Islet of Langerhans (tissue), 1 donor: ENCODE results near the gene EML4.
"Not testable (repeated sequence)": the region's sequence is repeated elsewhere in the genome, so short reads cannot be mapped to it uniquely, and the experiment has no call there.

ENCODE experiments used
- FAIRE-seq: peaks from one replicate; lab custom pipeline; 2011; peaks lifted over from hg19 to GRCh38; lab: Jason Lieb, UNC

Gene EML4

DNA sequence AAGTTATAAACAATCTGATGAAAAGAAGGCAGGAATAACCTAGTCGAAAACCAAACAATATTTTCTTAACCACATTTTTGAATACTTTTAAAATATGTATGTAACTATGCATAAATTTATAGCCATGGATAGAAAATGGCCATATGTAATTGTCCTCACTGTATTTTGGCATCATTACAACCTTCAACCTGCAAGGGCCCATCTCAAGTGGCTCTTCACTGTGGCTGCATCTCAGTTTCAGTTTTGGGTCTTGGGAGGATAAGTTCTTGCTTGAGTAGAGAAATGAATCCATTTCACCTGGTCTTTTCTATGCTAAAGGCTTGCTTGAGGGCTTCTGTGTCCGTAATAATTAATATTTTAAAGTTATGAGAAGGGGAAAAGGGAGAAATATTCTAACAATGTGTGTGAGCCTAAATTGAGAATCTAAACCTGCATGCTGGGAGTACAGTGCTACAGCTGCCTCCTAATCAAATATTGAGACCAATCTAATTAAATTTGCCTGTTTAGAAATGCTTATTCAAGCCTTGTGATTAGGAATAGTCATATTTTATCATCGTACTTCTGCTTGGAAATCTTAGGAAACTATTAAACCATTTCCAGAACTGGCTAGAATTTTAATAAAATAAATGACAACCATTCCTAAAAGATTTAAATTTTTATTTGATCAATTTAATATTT lies 92.5 kb downstream of the EML4 start:
- no peak for FAIRE-seq

DNA sequence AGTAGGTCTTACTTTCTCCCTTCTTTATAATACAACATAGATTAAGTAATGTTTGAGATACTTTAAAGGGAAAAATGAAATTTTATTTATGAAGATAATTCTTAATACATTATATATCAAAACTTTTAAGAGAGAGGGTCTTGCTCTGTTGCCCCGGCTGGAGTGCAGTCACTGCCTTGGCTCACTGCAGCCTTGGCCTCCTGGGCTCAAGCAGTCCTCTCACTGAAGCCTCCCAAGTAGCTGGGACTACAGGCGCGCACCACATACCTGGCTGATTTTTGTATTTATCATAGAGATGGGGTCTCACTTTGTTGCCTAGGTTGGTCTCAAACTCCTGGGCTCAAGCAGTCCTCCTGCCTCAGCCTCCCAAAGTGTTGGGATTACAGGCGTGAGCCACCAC lies 97.1 kb downstream of the EML4 start:
- no peak for FAIRE-seq

DNA sequence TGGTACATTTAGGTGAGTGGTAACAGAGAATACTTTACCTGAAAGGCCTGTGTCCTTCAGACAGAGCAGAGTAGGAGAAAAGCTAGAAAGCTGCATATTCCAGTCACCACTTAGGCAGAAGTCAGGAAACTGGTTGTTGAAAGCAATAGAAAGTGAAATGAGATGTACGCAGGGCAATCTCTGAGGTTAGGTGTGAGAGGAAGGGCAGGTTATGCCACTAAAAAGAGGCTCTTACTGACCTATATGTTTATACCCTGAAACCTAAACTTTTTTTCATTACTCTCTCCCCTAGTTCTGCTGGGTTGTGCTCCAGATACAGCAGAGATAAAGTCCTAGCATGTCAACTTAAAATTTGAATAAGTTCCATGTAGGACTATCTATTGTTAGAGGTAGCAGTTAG lies 98.4 kb downstream of the EML4 start:
- FAIRE-seq: no peak

DNA sequence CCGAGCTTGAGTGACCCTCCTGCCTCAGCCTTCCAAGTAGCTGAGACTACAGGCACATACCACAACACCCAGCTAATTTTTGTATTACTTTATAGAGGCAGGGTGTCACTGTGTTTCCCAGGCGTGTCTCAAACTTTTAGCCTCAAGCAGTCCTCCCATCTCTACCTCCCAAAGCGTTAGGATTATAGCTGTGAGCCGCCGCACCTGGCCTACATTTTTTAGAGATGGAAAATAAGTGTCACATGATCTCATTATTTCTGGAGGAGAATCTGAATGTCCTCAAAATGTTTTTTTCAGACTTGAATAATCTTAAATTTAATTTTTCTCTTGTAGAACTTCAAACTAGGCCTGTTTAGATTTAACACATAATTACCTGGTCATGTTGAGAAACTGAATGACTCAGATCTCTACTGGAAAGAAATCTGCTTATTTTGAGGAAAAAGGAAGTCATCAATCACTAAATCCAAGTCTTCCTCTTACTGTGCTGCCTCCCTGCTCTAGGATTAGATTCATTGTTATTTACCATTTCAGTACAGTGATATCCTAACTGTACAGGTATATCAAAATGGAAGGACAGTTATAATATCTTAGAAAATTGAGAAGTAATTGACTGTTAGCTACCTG lies 99.5 kb downstream of the EML4 start:
- FAIRE-seq: no peak

DNA sequence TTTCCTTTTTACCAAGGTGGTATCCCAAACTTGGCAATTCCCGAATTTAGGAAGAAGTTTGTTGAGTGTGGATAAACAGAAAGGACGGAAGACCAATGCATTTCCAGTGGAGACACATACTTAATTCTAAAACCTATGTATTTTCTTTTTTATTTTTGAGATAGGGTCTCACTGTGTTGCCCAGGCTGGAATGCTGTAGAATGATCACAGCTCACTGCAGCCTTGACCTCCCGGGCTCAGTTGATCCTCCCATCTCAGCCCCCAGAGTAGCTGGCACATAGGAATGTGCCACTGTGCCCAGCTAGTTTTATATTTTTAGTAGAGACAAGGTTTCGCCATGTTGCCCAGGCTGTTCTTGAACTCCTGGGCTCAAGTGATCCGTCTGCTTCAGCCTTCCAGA lies 101.6 kb downstream of the EML4 start:
- no peak for FAIRE-seq

DNA sequence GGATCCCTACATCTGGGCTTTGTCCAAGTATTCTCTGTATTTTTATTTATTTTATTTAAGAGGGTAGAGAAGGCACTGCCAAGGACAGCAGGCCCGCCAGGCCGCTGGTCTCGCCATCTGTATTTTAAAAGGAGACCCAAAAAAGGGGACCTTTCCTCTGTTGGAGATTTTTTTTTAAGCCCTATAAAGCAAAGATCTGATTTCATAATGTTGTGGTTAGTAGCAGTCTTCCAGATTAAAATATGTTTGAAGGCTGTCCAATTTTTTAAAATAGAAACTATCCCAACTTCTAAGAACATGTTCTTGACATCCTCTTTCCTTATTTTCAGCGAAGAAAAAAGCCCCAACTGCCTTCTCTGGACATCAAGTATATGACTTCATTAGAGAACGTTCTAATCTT lies 102.1 kb downstream of the EML4 start:
- FAIRE-seq: not testable (repeated sequence)

DNA sequence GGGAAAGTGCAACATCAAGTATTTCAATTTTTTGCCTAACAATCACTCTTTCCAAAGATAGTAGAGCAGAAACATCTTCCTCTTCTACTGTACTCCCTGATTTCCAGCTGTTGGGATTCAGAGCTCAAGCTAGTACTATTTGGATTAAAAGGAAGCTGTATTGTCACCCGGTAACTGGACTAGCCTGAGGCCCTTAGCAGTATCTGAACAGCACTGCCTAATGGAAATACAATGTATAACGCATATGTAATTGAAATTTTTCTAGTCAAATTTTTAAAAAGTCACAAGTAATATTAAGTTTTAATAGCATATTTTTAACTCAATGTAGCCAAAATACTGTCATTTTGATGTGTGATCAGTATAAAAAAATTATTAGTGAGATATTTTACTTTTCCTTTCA lies 105.7 kb downstream of the EML4 start:
- no peak for FAIRE-seq

DNA sequence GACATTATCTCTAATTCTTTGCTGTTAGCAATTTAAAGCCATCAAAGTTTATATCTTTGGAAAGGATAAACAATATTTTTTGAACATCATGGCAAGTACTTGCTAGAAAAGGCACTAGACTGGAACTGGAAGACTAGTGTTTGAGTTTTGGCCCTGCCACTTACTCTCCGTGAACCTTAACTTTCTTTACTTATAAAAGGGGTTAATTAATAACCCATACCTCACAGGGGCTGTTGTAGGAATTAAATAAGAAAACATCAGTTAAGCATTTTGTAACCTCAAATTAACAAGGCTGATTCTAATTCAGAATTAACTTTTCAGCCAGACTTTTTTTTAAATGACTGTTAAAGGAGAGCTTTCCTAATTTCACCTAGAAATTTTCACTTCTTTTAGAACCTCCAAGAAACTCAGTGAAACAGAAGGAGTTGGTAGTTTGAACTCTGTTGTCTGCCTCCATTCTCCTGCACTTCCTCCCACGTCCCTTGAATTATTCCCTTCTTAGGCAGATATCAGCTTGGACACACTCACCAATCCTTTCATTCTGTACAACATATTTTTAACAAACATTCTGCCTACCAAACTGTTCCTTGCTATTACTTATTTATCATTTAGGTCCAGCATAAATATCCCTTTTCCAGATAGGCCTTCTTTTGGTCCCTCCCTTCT lies 112.4 kb downstream of the EML4 start:
- FAIRE-seq: no peak

DNA sequence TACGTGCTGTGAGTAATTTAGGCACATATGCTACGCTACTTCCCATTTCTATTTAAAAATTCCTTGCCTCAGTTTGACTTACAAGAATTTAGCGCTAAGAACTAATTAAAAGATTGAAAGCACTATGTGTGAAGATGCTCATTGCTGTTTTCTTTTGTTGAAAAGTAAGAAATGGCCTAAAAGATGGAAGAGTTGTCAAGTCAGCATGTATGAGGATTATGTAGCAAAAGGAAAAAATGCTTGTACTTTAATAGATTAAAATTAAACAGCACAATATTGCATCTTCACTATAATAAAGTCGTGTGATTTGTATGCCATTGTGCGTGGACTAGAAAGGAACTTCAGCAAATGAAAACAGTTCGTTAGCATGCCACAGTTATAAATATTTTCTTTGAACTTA lies 114.9 kb downstream of the EML4 start:
- no peak for FAIRE-seq

DNA sequence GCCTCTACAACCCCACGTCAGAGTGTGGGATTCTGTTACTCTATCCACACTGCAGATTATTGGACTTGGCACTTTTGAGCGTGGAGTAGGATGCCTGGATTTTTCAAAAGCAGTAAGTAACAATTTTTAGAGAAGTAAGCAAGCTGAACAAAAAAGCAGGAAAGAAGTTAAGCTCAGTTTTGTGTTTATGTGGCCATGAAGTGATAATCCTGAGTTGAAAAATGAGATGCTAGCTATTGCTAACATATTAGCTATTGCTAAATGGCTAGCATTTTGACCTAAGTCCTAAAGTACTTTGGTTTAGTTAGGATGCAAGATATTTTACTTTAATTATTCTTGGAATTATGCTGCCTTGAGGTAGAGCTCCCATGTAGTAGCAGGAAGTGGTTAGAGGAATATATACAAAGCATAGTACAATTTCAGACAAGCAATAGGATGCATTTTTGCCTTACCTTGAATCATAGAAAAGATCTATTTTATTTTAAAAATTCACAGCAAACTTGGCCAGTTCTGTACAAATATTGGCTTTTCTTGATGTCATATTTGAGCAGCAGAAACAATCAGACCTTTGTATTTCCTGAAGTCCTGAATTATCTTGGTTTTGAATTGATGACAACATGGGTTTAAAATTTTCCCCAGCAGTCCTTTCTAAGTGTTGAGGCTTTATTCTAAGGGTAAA lies 117.3 kb downstream of the EML4 start:
- FAIRE-seq: no peak

DNA sequence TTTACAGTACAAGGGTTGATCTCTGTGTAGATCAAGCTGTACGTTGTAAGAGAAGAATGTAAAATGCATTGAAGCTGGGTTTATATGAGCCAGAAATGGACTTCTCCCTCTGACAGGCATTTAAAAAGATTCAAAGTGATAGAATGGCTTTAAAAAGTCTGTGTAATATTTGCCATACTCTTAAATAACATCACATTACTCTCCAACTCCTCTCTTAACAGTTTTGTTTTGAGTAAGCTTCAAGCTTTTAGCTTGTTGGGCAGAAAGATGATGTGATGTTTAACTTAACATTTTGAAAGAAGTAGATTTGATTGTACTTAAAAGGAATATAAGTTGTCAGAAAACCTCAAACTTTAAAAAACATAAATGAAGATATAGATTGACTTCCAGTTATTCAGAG lies 119.7 kb downstream of the EML4 start:
- FAIRE-seq: no peak

DNA sequence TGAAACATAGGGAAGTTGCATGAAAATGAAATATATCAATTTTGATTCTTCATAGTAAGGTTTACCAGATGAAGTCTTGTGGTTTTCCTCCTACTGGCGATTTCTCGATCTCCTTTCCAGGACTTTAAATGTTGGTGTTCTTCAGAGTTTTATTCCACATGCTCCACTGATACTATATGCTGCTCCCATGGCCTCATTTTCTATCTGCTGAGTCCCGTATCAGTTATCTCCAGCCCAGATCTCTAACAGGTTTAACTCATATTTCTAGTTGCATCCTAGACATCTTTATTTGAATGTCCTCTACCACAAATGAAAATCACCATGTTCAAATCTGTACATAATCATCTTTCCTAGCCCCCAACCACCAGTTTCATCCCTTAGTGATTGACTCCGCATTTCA lies 120.1 kb downstream of the EML4 start:
- FAIRE-seq: no peak

DNA sequence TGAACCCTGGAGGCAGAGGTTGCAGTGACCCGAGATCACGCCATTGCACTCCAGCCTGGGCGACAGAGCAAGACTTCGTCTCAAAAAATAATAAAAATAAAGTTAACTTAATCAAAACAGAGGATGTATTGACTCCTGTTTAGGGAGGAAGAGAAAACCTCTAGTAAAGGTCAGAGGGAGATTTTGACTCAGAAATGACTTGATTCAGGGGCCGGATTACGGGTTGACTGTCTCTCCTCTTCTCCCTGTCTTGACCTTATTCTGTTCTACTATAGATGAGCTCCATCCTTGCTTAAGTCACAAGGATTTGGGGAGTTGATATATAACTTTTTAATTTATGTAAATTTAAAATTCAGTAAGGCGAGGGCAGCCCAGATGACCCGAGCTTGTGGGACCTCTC lies 120.9 kb downstream of the EML4 start:
- FAIRE-seq: no peak

DNA sequence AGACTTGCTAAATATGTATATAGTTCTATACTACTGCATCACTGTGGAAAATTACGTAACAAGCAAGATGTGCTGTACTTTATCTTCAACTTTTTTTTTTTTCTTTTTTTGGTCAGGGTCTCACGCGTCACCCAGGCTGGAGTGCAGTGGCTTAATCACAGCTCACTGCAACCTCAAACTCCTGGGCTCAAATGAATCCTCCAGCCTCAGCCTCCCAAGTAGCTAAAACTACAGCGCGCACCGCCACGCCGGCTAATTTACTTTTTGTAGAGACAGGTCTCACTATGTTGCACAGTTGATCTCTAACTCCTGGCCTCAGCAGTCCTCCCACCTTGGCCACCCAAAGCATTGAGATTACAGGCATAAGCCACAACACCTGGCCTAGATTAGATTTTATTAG lies 123.9 kb downstream of the EML4 start:
- no peak for FAIRE-seq

DNA sequence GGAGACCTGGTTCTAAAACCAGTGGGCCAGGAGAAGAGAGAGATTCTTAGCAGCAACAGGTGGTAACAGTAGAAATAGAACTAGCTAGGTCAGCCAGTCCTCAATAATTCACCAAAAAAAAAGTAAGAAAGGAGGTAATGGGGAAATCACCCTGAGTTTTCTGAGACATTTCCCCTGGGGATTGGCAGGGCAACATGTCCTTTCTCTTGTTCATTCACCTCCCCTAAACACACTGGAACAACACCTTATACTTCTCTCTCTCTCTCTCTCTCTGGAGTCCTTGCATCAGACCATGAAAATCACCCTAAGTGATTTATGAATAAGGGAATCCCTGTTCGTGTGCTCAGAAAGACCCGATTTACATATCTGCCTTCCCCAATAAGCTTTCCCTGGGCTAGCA lies 127.1 kb downstream of the EML4 start:
- no peak for FAIRE-seq

DNA sequence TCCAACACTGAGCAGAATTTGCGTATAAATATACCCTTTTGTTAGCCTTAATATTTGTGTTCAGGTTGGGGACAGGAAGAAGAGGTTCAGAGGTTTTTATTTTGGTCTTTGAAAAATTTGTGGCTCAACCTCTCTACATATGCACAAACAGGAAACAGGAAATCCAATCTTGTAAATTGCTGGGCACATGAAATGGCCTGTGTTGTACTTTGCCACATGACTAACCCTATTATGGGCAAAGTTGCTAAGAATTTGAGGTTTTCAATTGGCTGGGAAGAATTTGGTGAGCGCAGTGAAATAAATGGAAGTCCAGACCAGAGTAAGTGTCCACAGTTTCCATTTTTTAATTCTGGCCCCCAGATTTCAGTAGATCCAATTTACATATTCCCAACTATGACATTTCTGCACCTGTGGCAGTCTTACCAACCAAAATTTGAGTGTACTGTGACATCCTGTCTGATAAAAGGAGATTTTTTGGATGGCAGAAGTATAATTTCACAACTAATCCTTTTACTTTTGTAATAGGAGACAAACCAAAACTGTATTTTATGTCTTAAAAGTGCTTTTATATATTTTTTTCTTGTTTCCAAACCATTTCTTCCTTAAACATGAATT lies 128.3 kb downstream of the EML4 start:
- FAIRE-seq: peak; percentile 17

DNA sequence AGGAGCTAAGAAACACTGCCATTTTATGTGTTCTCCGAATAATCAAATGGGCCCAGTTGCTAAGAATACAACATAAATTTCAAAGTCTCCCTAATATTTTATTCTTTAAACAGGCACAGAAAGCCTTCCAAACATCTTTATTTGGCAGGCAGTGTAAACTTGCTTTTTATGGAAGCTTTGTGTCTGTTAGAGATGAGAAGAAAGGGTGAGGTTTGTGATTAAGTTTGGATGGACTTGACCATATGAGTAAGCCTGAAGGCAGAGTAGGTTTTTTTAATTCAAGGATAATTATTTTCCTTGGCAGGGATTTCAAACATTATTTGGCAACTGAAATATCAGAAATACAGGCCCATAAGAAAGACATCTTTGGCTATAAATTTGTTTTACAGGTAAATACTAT lies 129.0 kb downstream of the EML4 start:
- FAIRE-seq: no peak

DNA sequence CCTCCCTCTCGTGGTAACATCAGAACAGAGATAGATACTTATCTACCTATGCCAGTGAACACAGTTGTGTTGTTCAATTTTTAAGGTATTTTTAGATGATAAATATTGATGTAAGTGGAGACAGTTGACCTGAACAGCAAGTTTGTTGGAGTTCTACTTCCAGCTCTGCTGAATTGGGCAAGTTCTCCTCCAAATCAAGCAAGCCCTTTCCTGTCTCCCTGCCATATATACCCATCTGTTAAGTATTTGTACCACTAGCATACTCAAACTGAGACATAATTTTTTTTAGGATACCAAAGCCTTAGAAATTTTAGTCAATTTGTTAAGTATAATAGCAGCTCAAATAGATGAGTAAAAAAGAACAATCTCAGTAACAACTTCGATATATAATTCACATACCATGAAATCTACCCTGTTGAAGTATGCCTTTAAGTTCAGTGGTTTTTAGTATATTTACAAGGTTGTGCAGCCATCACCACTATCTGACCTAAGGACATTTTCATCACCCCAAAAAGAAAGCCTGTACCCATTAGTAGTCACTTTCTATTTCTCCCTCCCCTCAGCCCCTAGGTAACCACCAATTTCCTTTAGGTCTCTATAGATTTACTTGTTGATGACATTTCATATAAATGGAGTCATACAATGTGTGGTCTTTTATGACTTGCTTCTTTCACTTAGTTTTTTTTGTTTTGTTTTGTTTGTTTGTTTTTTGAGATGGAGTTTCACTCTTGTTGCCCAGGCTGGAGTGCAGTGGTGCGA lies 130.0 kb downstream of the EML4 start:
- no peak for FAIRE-seq

DNA sequence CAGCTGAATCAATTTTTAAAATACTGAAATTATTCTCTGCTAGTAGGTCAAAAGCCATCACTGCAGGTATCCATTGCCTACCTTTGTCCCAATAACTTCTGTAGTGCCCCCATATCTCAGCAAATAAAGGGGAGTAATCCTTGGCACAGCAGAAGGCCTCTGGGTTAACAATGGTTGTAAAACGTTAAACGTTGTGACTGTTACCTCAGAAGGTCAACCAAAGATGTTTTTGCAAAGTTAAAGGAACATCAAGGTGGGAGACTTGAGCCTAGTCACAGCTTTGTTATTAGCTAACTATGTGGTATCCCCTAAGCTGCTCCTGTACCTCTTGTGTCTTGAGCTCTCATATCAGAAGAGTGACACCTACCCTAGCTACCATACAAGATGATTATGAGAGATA lies 131.4 kb downstream of the EML4 start:
- no peak for FAIRE-seq

DNA sequence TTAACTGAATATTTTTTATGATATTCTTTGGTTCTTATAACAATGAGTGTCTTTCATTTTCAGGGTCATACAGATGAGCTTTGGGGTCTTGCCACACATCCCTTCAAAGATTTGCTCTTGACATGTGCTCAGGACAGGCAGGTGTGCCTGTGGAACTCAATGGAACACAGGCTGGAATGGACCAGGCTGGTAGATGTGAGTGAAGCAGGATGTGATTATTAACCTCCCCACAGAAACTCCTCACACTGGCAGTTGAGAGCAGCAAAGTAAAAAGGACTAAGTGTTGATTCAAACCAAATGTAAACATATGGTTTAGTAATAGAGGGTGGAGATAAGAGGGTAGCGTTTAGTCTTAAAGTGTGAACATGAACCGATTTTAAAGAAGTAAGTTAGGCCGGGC lies 134.1 kb downstream of the EML4 start:
- no peak for FAIRE-seq

DNA sequence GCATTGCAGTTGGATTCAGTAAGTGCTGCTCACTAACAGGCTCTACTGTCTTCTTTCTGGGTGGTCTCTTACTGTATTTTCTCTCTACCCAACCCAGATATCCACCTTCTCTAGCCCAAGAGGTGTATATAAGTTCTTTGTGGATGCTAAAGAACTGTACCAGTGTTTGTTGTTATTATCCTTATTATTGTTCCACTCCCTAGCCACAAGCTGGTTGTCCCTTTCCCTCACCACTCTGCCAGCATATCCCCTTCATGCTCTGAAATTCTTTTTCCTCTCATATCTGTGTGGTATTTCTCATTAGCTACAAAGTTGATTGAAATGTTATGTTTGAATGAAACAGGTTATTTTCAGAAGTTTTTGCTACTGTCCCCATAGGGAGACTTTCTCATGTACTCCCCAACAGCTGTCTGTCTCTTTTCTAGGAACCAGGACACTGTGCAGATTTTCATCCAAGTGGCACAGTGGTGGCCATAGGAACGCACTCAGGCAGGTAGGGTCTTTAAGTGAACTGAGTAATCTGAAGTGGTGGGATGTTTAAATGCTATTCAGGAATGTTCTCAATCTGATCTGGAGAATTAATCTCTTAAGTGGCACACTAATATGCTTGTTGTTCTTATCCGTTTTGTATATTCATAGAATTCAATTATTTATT lies 135.0 kb downstream of the EML4 start:
- FAIRE-seq: no peak

DNA sequence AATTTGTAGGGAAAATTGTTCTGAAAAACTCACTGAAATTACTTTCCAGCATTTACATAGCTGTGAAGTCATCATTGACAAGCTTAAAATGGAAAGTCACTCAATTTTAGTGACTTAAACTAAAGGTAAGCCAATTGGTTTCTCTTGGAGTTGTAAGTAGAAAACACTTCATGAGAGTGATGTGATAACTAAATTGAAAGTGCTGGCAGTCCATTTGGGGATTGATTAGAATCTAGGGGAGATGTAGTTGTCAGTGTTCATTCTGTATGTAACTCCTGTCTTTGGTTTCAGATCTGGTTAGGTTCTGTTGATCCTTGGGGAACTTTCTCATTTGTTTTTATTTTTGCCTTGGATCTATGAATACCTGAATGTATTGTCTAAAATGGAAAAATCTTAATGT lies 138.0 kb downstream of the EML4 start:
- FAIRE-seq: no peak
